GM12874 (cell line): ENCODE data around the gene ATP8A2.

Experiments
- TF ChIP-seq, protein P1 (sequence below): IDR thresholded peaks from 2 replicates; pipeline ENCODE4 v1.5.1; 2011; ENCODE audit warnings: low read depth, mild to moderate bottlenecking, control low read depth, low read length, moderate library complexity; ENCODE audit not compliant: insufficient read depth

The ATP8A2 gene

DNA sequence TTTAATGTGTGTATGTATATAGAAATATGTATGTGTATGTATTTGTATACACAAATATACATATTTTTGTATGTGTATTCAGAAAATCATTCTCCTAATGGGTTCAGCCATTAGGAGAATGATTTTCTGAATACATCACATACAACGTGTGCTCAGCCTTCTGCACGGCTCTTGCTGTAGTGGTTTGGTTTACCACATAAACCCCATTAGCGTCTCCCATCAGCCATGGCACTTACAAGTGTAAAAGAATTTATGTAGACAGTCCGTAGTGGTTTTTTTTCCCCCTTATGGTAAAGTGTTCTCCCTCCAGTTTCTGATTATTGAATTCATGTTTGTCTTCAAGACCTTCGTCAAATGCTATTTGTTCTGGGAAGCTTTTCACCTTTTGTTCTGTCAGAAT lies 38.2 kb downstream of the ATP8A2 start:
- TF ChIP-seq, protein P1, sequence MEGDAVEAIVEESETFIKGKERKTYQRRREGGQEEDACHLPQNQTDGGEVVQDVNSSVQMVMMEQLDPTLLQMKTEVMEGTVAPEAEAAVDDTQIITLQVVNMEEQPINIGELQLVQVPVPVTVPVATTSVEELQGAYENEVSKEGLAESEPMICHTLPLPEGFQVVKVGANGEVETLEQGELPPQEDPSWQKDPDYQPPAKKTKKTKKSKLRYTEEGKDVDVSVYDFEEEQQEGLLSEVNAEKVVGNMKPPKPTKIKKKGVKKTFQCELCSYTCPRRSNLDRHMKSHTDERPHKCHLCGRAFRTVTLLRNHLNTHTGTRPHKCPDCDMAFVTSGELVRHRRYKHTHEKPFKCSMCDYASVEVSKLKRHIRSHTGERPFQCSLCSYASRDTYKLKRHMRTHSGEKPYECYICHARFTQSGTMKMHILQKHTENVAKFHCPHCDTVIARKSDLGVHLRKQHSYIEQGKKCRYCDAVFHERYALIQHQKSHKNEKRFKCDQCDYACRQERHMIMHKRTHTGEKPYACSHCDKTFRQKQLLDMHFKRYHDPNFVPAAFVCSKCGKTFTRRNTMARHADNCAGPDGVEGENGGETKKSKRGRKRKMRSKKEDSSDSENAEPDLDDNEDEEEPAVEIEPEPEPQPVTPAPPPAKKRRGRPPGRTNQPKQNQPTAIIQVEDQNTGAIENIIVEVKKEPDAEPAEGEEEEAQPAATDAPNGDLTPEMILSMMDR: no peak

DNA sequence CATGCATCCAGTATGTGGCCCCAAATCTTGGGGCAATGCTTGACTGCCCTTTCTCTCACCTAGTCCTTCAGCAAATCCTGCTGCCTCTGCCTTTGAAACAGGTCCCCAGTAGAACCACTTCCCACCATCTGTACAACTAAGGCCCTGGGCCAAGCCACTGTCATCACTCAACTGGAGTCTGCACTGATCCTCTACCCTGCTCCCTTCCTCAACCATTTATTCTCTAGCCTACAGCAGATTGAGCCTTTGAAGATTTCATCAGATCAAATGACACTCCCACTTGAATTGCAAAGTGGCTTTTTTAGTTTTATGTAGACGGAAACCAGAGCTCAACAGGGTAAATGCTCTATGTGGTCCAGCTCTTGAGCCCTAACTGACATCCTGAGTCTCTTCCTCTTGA lies 43.5 kb downstream of the ATP8A2 start:
- TF ChIP-seq, protein P1: no peak

DNA sequence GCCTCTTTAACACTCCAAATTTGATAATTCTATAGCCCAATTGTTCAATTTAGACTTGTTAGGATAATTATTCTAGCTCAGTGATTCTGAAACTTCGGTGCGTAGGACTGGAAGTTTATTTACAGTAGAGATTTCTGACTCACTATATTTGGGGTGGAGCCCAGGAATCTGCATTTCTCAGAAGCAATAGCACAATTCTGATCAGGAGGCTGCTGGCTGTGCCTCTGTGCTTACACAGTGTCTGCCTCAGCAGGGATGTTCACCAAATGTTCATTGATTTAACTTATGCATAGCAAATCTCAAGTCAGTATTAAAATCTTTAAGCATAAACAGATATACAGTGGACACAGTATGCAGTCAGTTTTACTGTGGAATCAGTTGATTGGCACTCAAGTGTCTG lies 45.8 kb downstream of the ATP8A2 start:
- TF ChIP-seq, protein P1: no peak

DNA sequence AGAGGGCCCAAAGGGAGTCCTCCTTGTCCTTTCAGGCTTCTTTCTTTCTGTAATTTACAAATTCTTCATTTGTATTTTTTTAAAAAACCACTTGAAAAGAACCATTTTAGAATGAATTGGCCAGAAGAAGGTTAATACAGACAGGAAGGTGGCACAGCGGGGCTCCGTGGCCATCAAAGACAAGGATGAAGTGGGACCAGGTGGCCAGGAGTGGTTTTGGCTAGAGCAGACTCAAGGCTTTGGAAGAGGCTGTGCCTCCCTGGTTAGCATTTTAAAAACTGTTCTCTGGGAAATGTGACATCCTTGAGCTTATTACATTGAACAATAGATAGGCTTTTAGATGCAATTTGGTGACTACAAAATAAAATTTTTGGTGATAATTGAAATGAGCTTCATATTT lies 48.4 kb downstream of the ATP8A2 start:
- TF ChIP-seq, protein P1: no peak

DNA sequence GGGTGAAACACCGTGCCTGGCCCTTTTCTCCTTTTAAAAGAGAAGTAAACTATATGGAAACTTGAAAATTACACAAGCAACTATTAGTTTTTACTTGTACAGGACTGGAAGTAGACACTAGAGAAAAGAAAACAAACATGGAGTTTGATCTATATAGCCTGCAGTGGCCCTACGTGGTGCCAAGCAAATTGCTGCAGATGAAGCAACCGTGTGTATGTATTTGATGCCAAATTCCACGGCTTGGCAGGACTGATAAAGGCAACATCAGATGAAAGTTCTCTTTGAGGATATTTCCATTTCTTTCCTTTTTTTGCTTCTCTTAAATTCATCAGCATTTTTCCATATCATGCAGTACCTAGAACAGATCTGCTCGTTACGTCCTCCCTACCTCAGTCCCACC lies 49.8 kb downstream of the ATP8A2 start:
- TF ChIP-seq, protein P1: no peak

DNA sequence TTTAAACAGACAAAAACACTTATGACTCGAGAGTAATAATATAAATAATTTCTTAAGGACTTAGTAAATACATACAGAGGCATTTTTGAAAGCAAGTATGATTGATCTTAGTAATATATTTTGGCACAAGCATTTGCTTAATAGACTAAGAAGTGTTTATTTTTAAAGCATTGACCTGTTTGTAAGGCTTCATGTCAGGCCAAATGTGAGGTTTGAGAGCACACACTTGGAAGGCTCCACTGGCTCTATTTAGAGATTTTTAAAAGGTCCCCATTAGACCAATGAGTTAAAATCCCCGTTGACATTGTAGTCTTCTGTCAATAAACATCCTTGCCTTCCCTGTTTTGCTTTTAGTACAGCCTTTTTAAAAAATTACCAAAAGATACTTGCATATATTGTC lies 50.4 kb downstream of the ATP8A2 start:
- TF ChIP-seq, protein P1: no peak

DNA sequence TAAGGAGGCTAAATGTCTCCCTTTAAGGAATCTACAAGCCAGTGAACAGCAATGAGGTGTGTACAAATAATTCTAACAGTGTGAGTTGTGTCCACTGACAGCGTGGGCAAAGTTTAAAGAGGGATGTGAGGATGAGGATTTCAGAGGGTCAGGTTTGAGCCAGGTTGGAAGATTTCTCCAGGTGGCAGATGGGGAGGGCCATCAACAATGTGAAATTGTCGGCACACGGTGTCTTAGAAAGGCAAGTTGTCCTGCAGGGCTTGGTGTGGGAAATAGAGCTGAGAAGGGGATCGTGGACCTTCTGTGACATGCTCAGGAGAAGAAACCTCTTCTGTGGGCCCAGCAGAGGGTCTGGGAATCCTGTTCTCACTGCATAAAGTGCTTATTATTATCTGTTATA lies 52.1 kb downstream of the ATP8A2 start:
- TF ChIP-seq, protein P1: no peak

DNA sequence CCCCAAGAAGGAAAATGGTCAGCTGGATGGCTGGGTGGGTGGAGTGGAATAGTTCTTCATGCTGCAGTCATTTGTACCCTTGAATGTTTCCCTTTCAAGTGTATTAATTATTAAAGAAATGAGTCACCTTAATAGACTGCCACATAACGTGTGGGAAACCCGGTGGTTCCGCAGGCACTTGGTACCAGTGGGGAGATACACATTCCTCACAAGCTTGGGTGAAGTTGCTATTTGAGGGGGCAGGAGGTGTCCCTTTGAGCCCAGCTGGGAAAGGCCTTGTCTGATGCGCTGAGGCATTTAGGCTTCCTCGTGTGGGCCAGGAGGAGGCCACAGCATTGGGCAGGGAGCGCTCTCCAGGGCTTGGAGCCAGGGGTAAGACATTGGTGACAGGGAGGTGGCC lies 57.7 kb downstream of the ATP8A2 start:
- TF ChIP-seq, protein P1: no peak
